Caco-2 (cell line): Measurements from ENCODE around the gene SSH2. TPM values are rescaled to one million over a fixed set of nuclear protein-coding genes. Genes with fewer than 3 reads are reported as not detected.
A peak's percentile ranks its signal among the peaks of the same experiment; 100 is the strongest.

Experiments
- BruUV-seq: library from RNA; stranded (reverse); fragments of 400-500 nt; replicated peaks from 2 replicates; lab custom pipeline; 2021; lab: Mats Ljungman, UMichigan
- CTCF ChIA-PET: fragments of 300-600 bp; sonication (Branson Sonifier 250); formaldehyde crosslinking; loops from one replicate; lab custom pipeline; 2022; ENCODE audit warnings: antibody characterized with exemption; lab: Charles Lee
- POLR2A ChIA-PET: fragments of 300-600 bp; sonication (Branson Sonifier 250); formaldehyde crosslinking; loops from one replicate; lab custom pipeline; 2022; ENCODE audit warnings: antibody characterized with exemption; lab: Charles Lee
- DNase-seq, 2 experiments: peaks; one replicate each; pipeline versions ENCODE4 v3.0.0 to v3.0.0-alpha.2; 2020 to 2022
- H3K27me3 ChIP-seq: replicated peaks from 2 replicates; pipeline ENCODE4 v1.6.0; 2011; ENCODE audit warnings: low read length; ENCODE audit not compliant: control insufficient read depth, insufficient read depth
- H3K36me3 ChIP-seq: 2 replicates; pipeline ENCODE4 v1.5.1; 2011; ENCODE audit warnings: low read length; ENCODE audit not compliant: control insufficient read depth, insufficient read depth
- H3K4me1 ChIP-seq: fragments of 250-450 bp; sonication (Bioruptor Pico); 2 replicates; pipeline ENCODE4 v1.5.1; 2020; ENCODE audit warnings: mild to moderate bottlenecking
- H3K4me3 ChIP-seq: 2 replicates; pipeline ENCODE4 v1.5.1; 2011; ENCODE audit warnings: low read depth, mild to moderate bottlenecking, control low read depth, low read length
- H3K9me3 ChIP-seq: fragments of 250-450 bp; sonication (Bioruptor Pico); 2 replicates; pipeline ENCODE4 v1.5.1; 2020; ENCODE audit warnings: mild to moderate bottlenecking, moderate library complexity
- H3K27ac Mint-ChIP-seq: one replicate; pipeline ENCODE4 v1.8.0; 2022; ENCODE audit warnings: mixed read lengths; ENCODE audit not compliant: unreplicated experiment
- H3K27me3 Mint-ChIP-seq: one replicate; pipeline ENCODE4 v1.8.0; 2022; ENCODE audit warnings: mixed read lengths; ENCODE audit not compliant: insufficient read depth, unreplicated experiment
- H3K36me3 Mint-ChIP-seq: one replicate; pipeline ENCODE4 v1.8.0; 2022; ENCODE audit warnings: mild to moderate bottlenecking, mixed read lengths; ENCODE audit not compliant: insufficient read depth, unreplicated experiment
- H3K4me1 Mint-ChIP-seq: one replicate; pipeline ENCODE4 v1.8.0; 2022; ENCODE audit warnings: low read depth, mixed read lengths; ENCODE audit not compliant: unreplicated experiment
- H3K4me3 Mint-ChIP-seq: one replicate; pipeline ENCODE4 v1.8.0; 2022; ENCODE audit warnings: mild to moderate bottlenecking, moderate library complexity, mixed read lengths; ENCODE audit not compliant: unreplicated experiment
- H3K9me3 Mint-ChIP-seq: one replicate; pipeline ENCODE4 v1.8.0; 2022; ENCODE audit warnings: mixed read lengths; ENCODE audit not compliant: unreplicated experiment
- intact Hi-C: fragments of 100-400 bp; cut with micrococcal nuclease; formaldehyde crosslinking; loops from one replicate; pipeline ENCODE4 v1.10.0; 2022; ENCODE audit not compliant: unreplicated experiment
- total RNA-seq: library from RNA; stranded (reverse); gene quantifications from 2 replicates; pipeline ENCODE4 v1.2.3, GENCODE V29; 2022
- TF ChIP-seq, protein P1 (sequence below), 2 experiments: fragments of 200-600 bp in 1 of 2; IDR thresholded peaks; 1 replicate in 1 of 2; 2 replicates in 1 of 2; pipeline versions ENCODE4 v1.5.1 to v1.8.0; 2011 to 2022; ENCODE audit warnings: antibody characterized with exemption in 1 of 2, control low read depth in 1 of 2, inconsistent platforms in 1 of 2, low read depth in 1 of 2, low read length in 1 of 2, mild to moderate bottlenecking in 1 of 2, moderate library complexity in 1 of 2; ENCODE audit not compliant: insufficient read depth in 1 of 2, severe bottlenecking in 1 of 2, unreplicated experiment in 1 of 2

The SSH2 gene
- total RNA-seq, 1 experiment from 2014 or later, result 48.2 TPM

DNA sequence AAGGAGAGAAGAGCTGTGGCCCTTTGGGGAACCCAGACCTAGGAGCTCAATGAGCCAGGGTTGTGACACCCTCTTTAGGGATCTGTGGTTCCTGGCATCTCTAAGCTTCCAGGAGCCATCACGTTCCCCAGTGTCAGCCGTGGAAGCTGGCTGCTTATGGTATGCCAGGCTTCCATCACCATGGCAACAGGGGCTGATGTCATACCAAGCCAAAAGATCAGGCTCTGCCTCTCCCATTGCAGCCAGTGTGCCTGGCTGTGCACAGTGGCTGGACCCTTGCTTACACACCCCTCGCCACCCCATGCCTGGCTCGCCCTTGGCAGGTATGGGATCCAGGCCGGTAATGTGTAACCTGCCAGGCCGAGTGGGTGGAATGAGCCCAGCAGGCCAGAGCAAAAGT lies 91.1 kb downstream of the SSH2 start:
- no peak overlapping the region for H3K4me3 ChIP-seq
- H3K9me3 Mint-ChIP-seq, result no peaks in the 10 kb centered on the region
- no peaks in the 10 kb centered on the region for H3K4me1 ChIP-seq
- H3K4me1 Mint-ChIP-seq, result no peaks in the 10 kb centered on the region
- DNase-seq, result peak in 1 of 2 experiments; percentile 15
- no peaks in the 10 kb centered on the region for H3K36me3 Mint-ChIP-seq
- no peaks in the 10 kb centered on the region for H3K36me3 ChIP-seq
- TF ChIP-seq, protein P1, sequence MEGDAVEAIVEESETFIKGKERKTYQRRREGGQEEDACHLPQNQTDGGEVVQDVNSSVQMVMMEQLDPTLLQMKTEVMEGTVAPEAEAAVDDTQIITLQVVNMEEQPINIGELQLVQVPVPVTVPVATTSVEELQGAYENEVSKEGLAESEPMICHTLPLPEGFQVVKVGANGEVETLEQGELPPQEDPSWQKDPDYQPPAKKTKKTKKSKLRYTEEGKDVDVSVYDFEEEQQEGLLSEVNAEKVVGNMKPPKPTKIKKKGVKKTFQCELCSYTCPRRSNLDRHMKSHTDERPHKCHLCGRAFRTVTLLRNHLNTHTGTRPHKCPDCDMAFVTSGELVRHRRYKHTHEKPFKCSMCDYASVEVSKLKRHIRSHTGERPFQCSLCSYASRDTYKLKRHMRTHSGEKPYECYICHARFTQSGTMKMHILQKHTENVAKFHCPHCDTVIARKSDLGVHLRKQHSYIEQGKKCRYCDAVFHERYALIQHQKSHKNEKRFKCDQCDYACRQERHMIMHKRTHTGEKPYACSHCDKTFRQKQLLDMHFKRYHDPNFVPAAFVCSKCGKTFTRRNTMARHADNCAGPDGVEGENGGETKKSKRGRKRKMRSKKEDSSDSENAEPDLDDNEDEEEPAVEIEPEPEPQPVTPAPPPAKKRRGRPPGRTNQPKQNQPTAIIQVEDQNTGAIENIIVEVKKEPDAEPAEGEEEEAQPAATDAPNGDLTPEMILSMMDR (IDR thresholded peaks at IDR 0.05; ENCODE audit: insufficient read depth in 1 of 2, low read depth in 1 of 2, low read length in 1 of 2, severe bottlenecking in 1 of 2, unreplicated experiment in 1 of 2), result no peak
- H3K27me3 Mint-ChIP-seq, result no peaks in the 10 kb centered on the region
- ChIA-PET POLR2A (no interaction called here), CTCF (interaction anchor here (0.6 kb wide), 1 partner anchor 93 kb away, joined by 3 read pairs; no protein-coding TSS in a partner anchor)
- no peak overlapping the region for H3K4me3 Mint-ChIP-seq
- no peaks in the 10 kb centered on the region for H3K27me3 ChIP-seq
- no peaks in the 10 kb centered on the region for H3K9me3 ChIP-seq
- H3K27ac Mint-ChIP-seq, result no peak overlapping the region
- BruUV-seq, result no TSS peak
- intact Hi-C loops, result no loop called here

DNA sequence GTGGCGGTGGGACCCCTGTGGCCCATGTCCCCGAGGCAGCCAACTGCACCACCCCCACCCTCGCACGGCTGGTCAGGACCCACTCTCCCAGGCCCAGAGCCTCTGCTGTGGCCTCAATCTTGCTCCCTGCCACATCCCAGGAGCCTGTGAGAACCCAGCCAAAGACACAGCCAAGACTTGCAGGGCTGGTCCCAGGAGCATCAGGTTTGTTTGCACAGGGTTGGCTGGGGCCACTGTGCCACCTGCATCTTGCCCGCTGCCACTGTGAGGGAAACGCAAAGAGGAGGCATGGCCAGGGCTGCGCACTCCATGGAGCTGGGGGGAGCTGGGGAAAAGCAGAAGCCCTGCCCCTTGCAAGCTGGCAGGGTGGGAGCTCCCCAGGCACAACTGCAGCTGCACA lies 92.5 kb downstream of the SSH2 start:
- no peaks in the 10 kb centered on the region for H3K36me3 Mint-ChIP-seq
- intact Hi-C loops, result no loop called here
- Histone ChIP-seq H3K36me3 (no peaks in the 10 kb centered on the region), H3K4me3 (no peak overlapping the region), H3K27me3 (no peaks in the 10 kb centered on the region), H3K9me3 (no peaks in the 10 kb centered on the region), H3K4me1 (no peaks in the 10 kb centered on the region)
- no peaks in the 10 kb centered on the region for H3K4me1 Mint-ChIP-seq
- DNase-seq, result no peak
- ChIA-PET CTCF (no interaction called here), POLR2A (no interaction called here)
- H3K9me3 Mint-ChIP-seq, result no peaks in the 10 kb centered on the region
- no TSS peak for BruUV-seq
- H3K27me3 Mint-ChIP-seq, result no peaks in the 10 kb centered on the region
- no peak overlapping the region for H3K4me3 Mint-ChIP-seq
- TF ChIP-seq, protein P1 (IDR thresholded peaks at IDR 0.05; ENCODE audit: insufficient read depth in 1 of 2, low read depth in 1 of 2, low read length in 1 of 2, severe bottlenecking in 1 of 2, unreplicated experiment in 1 of 2), result no peak
- no peak overlapping the region for H3K27ac Mint-ChIP-seq

DNA sequence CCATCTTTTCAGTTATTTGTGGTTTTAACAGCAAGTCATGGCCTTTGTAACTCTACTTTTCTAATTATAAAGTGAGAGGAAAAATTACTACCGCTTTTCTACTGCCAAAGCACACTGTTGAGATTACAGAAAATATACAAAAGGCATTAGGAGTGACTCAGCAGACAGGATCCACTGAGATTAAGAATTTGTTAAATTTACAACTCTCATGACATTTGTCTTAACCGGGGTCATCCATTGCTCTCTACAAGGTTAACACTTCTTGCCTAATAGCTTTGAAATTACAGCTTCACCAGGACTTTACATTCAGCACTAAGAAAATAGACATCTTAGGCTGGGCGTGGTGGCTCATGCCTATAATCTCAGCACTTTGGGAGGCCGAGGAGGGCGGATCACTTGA lies 93.4 kb downstream of the SSH2 start:
- TF ChIP-seq, protein P1 (IDR thresholded peaks at IDR 0.05; ENCODE audit: insufficient read depth in 1 of 2, low read depth in 1 of 2, low read length in 1 of 2, severe bottlenecking in 1 of 2, unreplicated experiment in 1 of 2), result no peak
- ChIA-PET CTCF (no interaction called here), POLR2A (no interaction called here)
- no peak overlapping the region for H3K4me3 Mint-ChIP-seq
- Histone ChIP-seq H3K4me3 (no peak overlapping the region), H3K27me3 (no peaks in the 10 kb centered on the region), H3K36me3 (no peaks in the 10 kb centered on the region), H3K4me1 (no peaks in the 10 kb centered on the region), H3K9me3 (no peaks in the 10 kb centered on the region)
- no peaks in the 10 kb centered on the region for H3K4me1 Mint-ChIP-seq
- no peak overlapping the region for H3K27ac Mint-ChIP-seq
- BruUV-seq, result no TSS peak
- no peaks in the 10 kb centered on the region for H3K27me3 Mint-ChIP-seq
- DNase-seq, result no peak
- intact Hi-C loops, result no loop called here
- H3K9me3 Mint-ChIP-seq, result no peaks in the 10 kb centered on the region
- no peaks in the 10 kb centered on the region for H3K36me3 Mint-ChIP-seq
